Muscle of leg (tissue), 11 donors: ENCODE results near the gene ATP6V0A1. TPM values are rescaled to one million over a fixed set of nuclear protein-coding genes. Genes with fewer than 3 reads are reported as not detected.
A peak's percentile ranks its signal among the peaks of the same experiment; 100 is the strongest.

Experiments used
- DNase-seq: peaks from one replicate; pipeline ENCODE4 v3.0.0; 2013
- H3K27ac ChIP-seq: one replicate; pipeline ENCODE4 v1.5.1; 2013; ENCODE audit warnings: mild to moderate bottlenecking, low read length, control low read depth
- H3K27me3 ChIP-seq: one replicate; pipeline ENCODE4 v1.6.1; 2013; ENCODE audit warnings: low read length; ENCODE audit not compliant: control insufficient read depth, insufficient read depth
- H3K36me3 ChIP-seq: one replicate; pipeline ENCODE4 v1.6.1; 2013; ENCODE audit warnings: low read length; ENCODE audit not compliant: control insufficient read depth, insufficient read depth
- H3K4me1 ChIP-seq: one replicate; pipeline ENCODE4 v1.6.1; 2013; ENCODE audit warnings: low read length; ENCODE audit not compliant: control insufficient read depth, insufficient read depth
- H3K4me3 ChIP-seq: one replicate; pipeline ENCODE4 v1.5.1; 2013; ENCODE audit warnings: low read length, control low read depth
- H3K9me3 ChIP-seq: replicated peaks from 2 replicates; pipeline ENCODE4 v1.6.1; 2013; ENCODE audit warnings: low read depth, low read length; ENCODE audit not compliant: control insufficient read depth
- WGBS: methylation state at CpG from one replicate; pipeline ENCODE4 v1.1.5; 2013; ENCODE audit warnings: missing lambda C conversion rate; ENCODE audit not compliant: insufficient coverage; 5-methylcytosine and 5-hydroxymethylcytosine counted together
- polyA plus RNA-seq, 8 donors: library from polyadenylated mRNA; unstranded; fragments of 120-200 nt; gene quantifications; one replicate each; pipeline versions ENCODE4 v1.2.1 to v1.2.3, GENCODE V29; 2013; ENCODE audit warnings: inconsistent platforms in 1 of 8, low replicate concordance in 1 of 8; ENCODE audit not compliant: insufficient read length in 8 of 8, insufficient read depth in 1 of 8
- total RNA-seq: library from RNA; stranded (reverse); fragments of 120-200 nt; gene quantifications from one replicate; pipeline ENCODE4 v1.2.4, GENCODE V29; 2013

The ATP6V0A1 gene
- total and polyA plus RNA-seq, 9 donors: 16.7 to 36.4 (median 22.9) TPM

- DNase-seq: peak; percentile 79
- H3K4me1 ChIP-seq: peaks cover 13% of the 10 kb centered on the region
- H3K27me3 ChIP-seq: no peaks in the 10 kb centered on the region
- H3K27ac ChIP-seq: peak overlapping the region; percentile 73
- H3K4me3 ChIP-seq: no peak overlapping the region
- no peaks in the 10 kb centered on the region for H3K36me3 ChIP-seq
- WGBS: 17% methylated on average over 1 of the region's 5 CpGs
- H3K9me3 ChIP-seq: no peaks in the 10 kb centered on the region
These were observed 2.2 kb upstream of the ATP6V0A1 start for GRCh38 chr17:42456223-42457106.

GRCh38 chr17:42457107-42457792 is 1.4 kb upstream of the ATP6V0A1 start:
- Histone ChIP-seq H3K36me3 (peaks cover 4% of the 10 kb centered on the region), H3K27ac (peak overlapping the region; percentile 73), H3K9me3 (no peaks in the 10 kb centered on the region), H3K4me3 (no peak overlapping the region), H3K4me1 (peaks cover 13% of the 10 kb centered on the region), H3K27me3 (no peaks in the 10 kb centered on the region)
- peak; percentile 72 for DNase-seq
- no CpG with 5 or more reads among the region's 6 CpGs for WGBS

GRCh38 chr17:42459256-42459800 is 650 bp downstream of the ATP6V0A1 start:
- peak; percentile 74 for DNase-seq
- 0% methylated on average over 2 of the region's 11 CpGs for WGBS
- Histone ChIP-seq H3K27me3 (no peaks in the 10 kb centered on the region), H3K27ac (peak overlapping the region; percentile 94), H3K4me1 (peaks cover 13% of the 10 kb centered on the region), H3K9me3 (no peaks in the 10 kb centered on the region), H3K4me3 (peak overlapping the region; percentile 67), H3K36me3 (peaks cover 8% of the 10 kb centered on the region)

- Histone ChIP-seq H3K27ac (peak overlapping the region; percentile 94), H3K36me3 (peaks cover 8% of the 10 kb centered on the region), H3K27me3 (no peaks in the 10 kb centered on the region), H3K4me1 (peaks cover 13% of the 10 kb centered on the region), H3K9me3 (no peaks in the 10 kb centered on the region), H3K4me3 (peak overlapping the region; percentile 67)
- 24% methylated on average over 4 of the region's 6 CpGs for WGBS
- peak; percentile 63 for DNase-seq
These were observed 1.2 kb downstream of the ATP6V0A1 start for GRCh38 chr17:42459801-42460281.

GRCh38 chr17:42460371-42460770 is 1.7 kb downstream of the ATP6V0A1 start:
- no peaks in the 10 kb centered on the region for H3K27me3 ChIP-seq
- no CpG with 5 or more reads among the region's 1 CpG for WGBS
- H3K4me1 ChIP-seq: peaks cover 13% of the 10 kb centered on the region
- no peak for DNase-seq
- peaks cover 8% of the 10 kb centered on the region for H3K36me3 ChIP-seq
- no peaks in the 10 kb centered on the region for H3K9me3 ChIP-seq
- peak overlapping the region; percentile 11 for H3K4me3 ChIP-seq
- H3K27ac ChIP-seq: peak overlapping the region; percentile 2

GRCh38 chr17:42463976-42464400 is 5.3 kb downstream of the ATP6V0A1 start:
- Histone ChIP-seq H3K4me3 (no peak overlapping the region), H3K9me3 (no peaks in the 10 kb centered on the region), H3K36me3 (peaks cover 15% of the 10 kb centered on the region), H3K4me1 (peaks cover 8% of the 10 kb centered on the region), H3K27ac (no peak overlapping the region), H3K27me3 (no peaks in the 10 kb centered on the region)
- DNase-seq: no peak
- WGBS: no CpG with 5 or more reads among the region's 4 CpGs

GRCh38 chr17:42467889-42468288 is 9.2 kb downstream of the ATP6V0A1 start:
- Histone ChIP-seq H3K9me3 (no peaks in the 10 kb centered on the region), H3K4me1 (no peaks in the 10 kb centered on the region), H3K27me3 (no peaks in the 10 kb centered on the region), H3K36me3 (peaks cover 22% of the 10 kb centered on the region), H3K27ac (no peak overlapping the region), H3K4me3 (no peak overlapping the region)
- 73% methylated on average over 2 of the region's 5 CpGs for WGBS
- DNase-seq: no peak

GRCh38 chr17:42472709-42473521 is 14.2 kb downstream of the ATP6V0A1 start:
- Histone ChIP-seq H3K9me3 (no peaks in the 10 kb centered on the region), H3K4me3 (no peak overlapping the region), H3K27me3 (no peaks in the 10 kb centered on the region), H3K27ac (no peak overlapping the region), H3K36me3 (peaks cover 37% of the 10 kb centered on the region), H3K4me1 (no peaks in the 10 kb centered on the region)
- WGBS: 60% methylated on average over 2 of the region's 8 CpGs
- DNase-seq: no peak

GRCh38 chr17:42474276-42474675 is 15.6 kb downstream of the ATP6V0A1 start:
- peaks cover 40% of the 10 kb centered on the region for H3K36me3 ChIP-seq
- WGBS: 67% methylated on average over 3 of the region's 6 CpGs
- H3K27ac ChIP-seq: peak overlapping the region; percentile 29
- peak; percentile 86 for DNase-seq
- H3K4me1 ChIP-seq: no peaks in the 10 kb centered on the region
- no peaks in the 10 kb centered on the region for H3K9me3 ChIP-seq
- H3K4me3 ChIP-seq: no peak overlapping the region
- no peaks in the 10 kb centered on the region for H3K27me3 ChIP-seq
